Spleen (tissue), 11 donors: ENCODE measurements around the gene PTGES2. TPM values are rescaled to one million over a fixed set of nuclear protein-coding genes. Genes with fewer than 3 reads are reported as not detected.

ENCODE experiments used
- DNase-seq: peaks from one replicate; pipeline ENCODE4 v3.0.0-alpha.2; 2020
- H3K27ac ChIP-seq, 8 donors: fragments of 200-600 bp; sonication (generic) in 7 of 8; 1 replicate in 4 of 8; 2 replicates in 4 of 8; pipeline versions ENCODE4 v1.5.0 to v1.8.0; 2016 to 2021; ENCODE audit warnings: inconsistent platforms in 4 of 8, mild to moderate bottlenecking in 4 of 8, moderate library complexity in 1 of 8
- H3K27me3 ChIP-seq, 7 donors: fragments of 200-600 bp; sonication (generic) in 6 of 7; replicated peaks in 1 of 7; 1 replicate in 4 of 7; 2 replicates in 3 of 7; pipeline versions ENCODE4 v1.5.0 to v1.8.0; 2016 to 2021; ENCODE audit warnings: inconsistent platforms in 3 of 7, mild to moderate bottlenecking in 1 of 7
- H3K36me3 ChIP-seq, 6 donors: fragments of 200-600 bp; sonication (generic) in 5 of 6; 1 replicate in 4 of 6; 2 replicates in 2 of 6; pipeline versions ENCODE4 v1.5.0 to v1.8.0; 2016 to 2021; ENCODE audit warnings: inconsistent platforms in 2 of 6
- H3K4me1 ChIP-seq, 6 donors: fragments of 200-600 bp; sonication (generic) in 5 of 6; 1 replicate in 3 of 6; 2 replicates in 3 of 6; pipeline versions ENCODE4 v1.5.0 to v1.8.0; 2016 to 2021; ENCODE audit warnings: inconsistent platforms in 3 of 6
- H3K4me3 ChIP-seq, 8 donors: fragments of 200-600 bp; sonication (generic) in 7 of 8; 1 replicate in 4 of 8; 2 replicates in 4 of 8; pipeline versions ENCODE4 v1.5.0 to v1.8.0; 2016 to 2021; ENCODE audit warnings: inconsistent platforms in 4 of 8, mild to moderate bottlenecking in 4 of 8, moderate library complexity in 2 of 8
- H3K9me3 ChIP-seq, 8 donors: fragments of 200-600 bp; sonication (generic) in 7 of 8; 1 replicate in 4 of 8; 2 replicates in 4 of 8; pipeline versions ENCODE4 v1.5.0 to v1.8.0; 2016 to 2021; ENCODE audit warnings: inconsistent platforms in 4 of 8
- POLR2A ChIP-seq, 3 donors: fragments of 450-650 bp; IDR thresholded peaks; one replicate each; pipeline ENCODE4 v1.5.1; 2017; ENCODE audit warnings: antibody characterized with exemption in 3 of 3, mild to moderate bottlenecking in 1 of 3
- POLR2AphosphoS5 ChIP-seq, 3 donors: sonication (generic); formaldehyde crosslinking; IDR thresholded peaks; one replicate each; pipeline ENCODE4 v1.5.1; 2017; ENCODE audit warnings: antibody characterized with exemption in 3 of 3
- WGBS, 5 donors: extraction: QIAGEN DNeasy Blood & Tissue Kit in 3 of 5; methylation state at CpG; one replicate each; pipeline versions ENCODE4 v1.1.5 to v1.1.7; 2013 to 2018; 5-methylcytosine and 5-hydroxymethylcytosine counted together
- intact Hi-C: fragments of 100-400 bp; cut with DNase I; formaldehyde crosslinking; loops from one replicate; pipeline ENCODE4 v1.15.0; 2023; ENCODE audit warnings: low total_unique reads
- polyA plus RNA-seq, 3 donors: library from polyadenylated mRNA; stranded (reverse); fragments of 200-250 nt; gene quantifications; one replicate each; pipeline ENCODE4 v1.2.1, GENCODE V29; 2013
- total RNA-seq, 7 donors: library from RNA; depleted of rRNA in 3 of 7; stranded (reverse); fragments of >200 nt in 3 of 7; fragmentation: NEBNext Ultra II Directional in 4 of 7; extraction: Animal tissue kit (Norgen Biotek cat#: 25700) in 4 of 7; gene quantifications; one replicate each; pipeline versions ENCODE4 v1.1.0 to v1.2.1, GENCODE V29; 2016 to 2021
- TF ChIP-seq, protein P1 (sequence below), 11 experiments: fragments of 200-600 bp in 7 of 11; fragments of 450-650 bp in 4 of 11; sonication (generic) in 4 of 11; IDR thresholded peaks in 8 of 11; conservative IDR thresholded peaks in 3 of 11; 1 replicate in 7 of 11; 2 replicates in 4 of 11; pipeline versions ENCODE4 v1.4.0 to v1.8.0; 2016 to 2021; ENCODE audit warnings: antibody characterized with exemption in 11 of 11, inconsistent platforms in 4 of 11, mild to moderate bottlenecking in 1 of 11
- donor health status: healthy with polysubstance abuse.
- donor health status: DM: no; HTN: no; CAD: no; lungs with moderate emphysema.
- donor health status: DM: no; HTN: no; CAD: no.
- donor health status: Bipolar disorder and iron deficiency.
- donor health status: healthy.
- donor health status: DM: no; HTN: no; CAD: no.
- donor health status: DM: yes; HTN: yes; CAD: no.

Gene PTGES2
- total and polyA plus RNA-seq, 10 donors = 45.2 to 71.2 (median 56.5) TPM

DNA sequence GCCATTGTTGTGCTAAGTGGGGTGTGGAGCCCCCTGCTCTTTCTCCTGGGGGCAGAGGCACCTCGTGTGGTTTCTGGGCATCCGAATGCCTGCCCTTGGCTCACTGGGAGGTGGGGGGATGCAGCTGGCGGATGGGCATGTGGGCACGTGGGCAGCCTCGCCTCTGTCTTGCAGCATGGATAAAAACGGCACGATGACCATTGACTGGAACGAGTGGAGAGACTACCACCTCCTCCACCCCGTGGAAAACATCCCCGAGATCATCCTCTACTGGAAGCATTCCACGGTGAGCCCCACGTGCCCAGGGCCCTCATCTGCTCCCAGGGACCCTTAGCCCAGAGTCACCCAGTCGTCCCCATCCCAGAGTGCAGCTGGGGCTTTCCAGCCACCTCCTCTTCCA, 25.3 kb downstream of the PTGES2 start:
- H3K4me1 ChIP-seq = peaks cover 39 to 90% (median 78%) of the 10 kb centered on the region in 6 donors
- H3K27ac ChIP-seq = peak overlapping the region in 5 of 8 donors; percentile 30 to 91 (median 89)

DNA sequence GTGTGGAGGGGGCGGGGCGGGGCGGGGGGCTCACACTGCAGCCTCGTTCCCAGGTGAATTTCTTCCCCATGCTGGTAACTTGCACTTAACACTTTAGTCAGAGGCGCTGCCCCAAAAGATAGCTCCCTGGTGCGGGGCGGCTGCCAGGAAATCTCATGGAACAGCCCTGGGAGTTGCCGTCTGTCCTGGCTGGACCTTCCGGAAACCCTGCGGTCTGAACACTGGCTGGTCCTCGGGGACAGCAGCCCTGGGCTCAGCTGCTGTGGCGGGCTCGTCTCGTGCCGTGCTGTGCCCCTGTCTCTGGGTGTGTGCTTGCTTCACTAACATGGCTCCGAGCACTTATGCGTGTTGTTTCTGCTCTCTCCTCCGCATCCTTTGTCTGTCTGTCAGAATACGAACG, 25.8 kb downstream of the PTGES2 start:
- peak; percentile 78 for DNase-seq
- TF ChIP-seq POLR2AphosphoS5 (IDR thresholded peaks at IDR 0.05) (peak in 2 of 3 donors; percentile 66 to 72), POLR2A (IDR thresholded peaks at IDR 0.05) (no peak)
- Histone ChIP-seq H3K4me3 (peak overlapping the region in 1 of 8 donors; percentile 21), H3K27me3 (no peaks in the 10 kb centered on the region), H3K9me3 (no peaks in the 10 kb centered on the region), H3K36me3 (peaks cover 6 to 73% (median 57%) of the 10 kb centered on the region in 6 donors), H3K4me1 (peaks cover 40 to 94% (median 81%) of the 10 kb centered on the region in 6 donors), H3K27ac (peak overlapping the region in 5 of 8 donors; percentile 86 to 91 (median 89))
- WGBS, 5 donors = 76 to 89% (median 79%) methylated on average over 20 of the region's 20 CpGs
- intact Hi-C loops = no loop called here

More for the DNA sequence above, 25.3 kb downstream of the PTGES2 start:
- no peaks in the 10 kb centered on the region for H3K9me3 ChIP-seq
- WGBS, 5 donors = 78 to 93% (median 84%) methylated on average over 13 of the region's 13 CpGs
- H3K4me3 ChIP-seq = peak overlapping the region in 1 of 8 donors; percentile 21
- peaks cover 6 to 78% (median 62%) of the 10 kb centered on the region in 6 donors for H3K36me3 ChIP-seq
- DNase-seq = no peak
- TF ChIP-seq, protein P1, sequence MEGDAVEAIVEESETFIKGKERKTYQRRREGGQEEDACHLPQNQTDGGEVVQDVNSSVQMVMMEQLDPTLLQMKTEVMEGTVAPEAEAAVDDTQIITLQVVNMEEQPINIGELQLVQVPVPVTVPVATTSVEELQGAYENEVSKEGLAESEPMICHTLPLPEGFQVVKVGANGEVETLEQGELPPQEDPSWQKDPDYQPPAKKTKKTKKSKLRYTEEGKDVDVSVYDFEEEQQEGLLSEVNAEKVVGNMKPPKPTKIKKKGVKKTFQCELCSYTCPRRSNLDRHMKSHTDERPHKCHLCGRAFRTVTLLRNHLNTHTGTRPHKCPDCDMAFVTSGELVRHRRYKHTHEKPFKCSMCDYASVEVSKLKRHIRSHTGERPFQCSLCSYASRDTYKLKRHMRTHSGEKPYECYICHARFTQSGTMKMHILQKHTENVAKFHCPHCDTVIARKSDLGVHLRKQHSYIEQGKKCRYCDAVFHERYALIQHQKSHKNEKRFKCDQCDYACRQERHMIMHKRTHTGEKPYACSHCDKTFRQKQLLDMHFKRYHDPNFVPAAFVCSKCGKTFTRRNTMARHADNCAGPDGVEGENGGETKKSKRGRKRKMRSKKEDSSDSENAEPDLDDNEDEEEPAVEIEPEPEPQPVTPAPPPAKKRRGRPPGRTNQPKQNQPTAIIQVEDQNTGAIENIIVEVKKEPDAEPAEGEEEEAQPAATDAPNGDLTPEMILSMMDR (IDR thresholded peaks at IDR 0.05 in 8 of 11, conservative IDR thresholded peaks at IDR 0.05 in 3 of 11) = no peak
- TF ChIP-seq POLR2AphosphoS5 (IDR thresholded peaks at IDR 0.05) = no peak
- TF ChIP-seq POLR2A (IDR thresholded peaks at IDR 0.05) = no peak
- intact Hi-C loops = no loop called here
- H3K27me3 ChIP-seq = no peaks in the 10 kb centered on the region

DNA sequence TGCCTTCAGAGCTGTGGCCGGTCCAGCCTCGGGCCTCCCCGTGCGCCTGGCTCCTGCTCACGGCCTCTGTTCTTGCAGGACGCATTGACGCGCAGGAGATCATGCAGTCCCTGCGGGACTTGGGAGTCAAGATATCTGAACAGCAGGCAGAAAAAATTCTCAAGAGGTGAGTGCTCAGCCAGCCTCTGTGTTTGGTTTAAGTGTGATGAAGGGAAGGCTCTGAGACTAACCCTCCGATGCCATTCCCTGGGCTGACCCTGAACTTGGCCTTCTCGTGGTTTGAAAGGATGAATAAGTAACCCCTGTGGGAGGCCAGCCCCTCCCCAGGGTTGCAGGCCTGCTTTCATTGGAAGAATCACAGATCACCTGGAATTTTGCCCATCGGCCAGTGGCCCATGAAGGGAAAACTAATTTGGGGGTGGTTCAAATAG, 26.3 kb downstream of the PTGES2 start:
- intact Hi-C loops = no loop called here
- H3K9me3 ChIP-seq = no peaks in the 10 kb centered on the region
- H3K4me1 ChIP-seq = peaks cover 40 to 94% (median 82%) of the 10 kb centered on the region in 6 donors
- H3K36me3 ChIP-seq = peaks cover 3 to 69% (median 52%) of the 10 kb centered on the region in 6 donors
- peak; percentile 68 for DNase-seq
- H3K27me3 ChIP-seq = no peaks in the 10 kb centered on the region
- TF ChIP-seq POLR2AphosphoS5 (IDR thresholded peaks at IDR 0.05) (no peak), POLR2A (IDR thresholded peaks at IDR 0.05) (no peak)
- TF ChIP-seq, protein P1 (IDR thresholded peaks at IDR 0.05 in 8 of 11, conservative IDR thresholded peaks at IDR 0.05 in 3 of 11) = no peak
- peak overlapping the region in 7 of 8 donors; percentile 63 to 91 (median 86) for H3K27ac ChIP-seq
- 84 to 92% (median 85%) methylated on average over 12 of the region's 12 CpGs for WGBS, 5 donors
- peak overlapping the region in 1 of 8 donors; percentile 21 for H3K4me3 ChIP-seq

DNA sequence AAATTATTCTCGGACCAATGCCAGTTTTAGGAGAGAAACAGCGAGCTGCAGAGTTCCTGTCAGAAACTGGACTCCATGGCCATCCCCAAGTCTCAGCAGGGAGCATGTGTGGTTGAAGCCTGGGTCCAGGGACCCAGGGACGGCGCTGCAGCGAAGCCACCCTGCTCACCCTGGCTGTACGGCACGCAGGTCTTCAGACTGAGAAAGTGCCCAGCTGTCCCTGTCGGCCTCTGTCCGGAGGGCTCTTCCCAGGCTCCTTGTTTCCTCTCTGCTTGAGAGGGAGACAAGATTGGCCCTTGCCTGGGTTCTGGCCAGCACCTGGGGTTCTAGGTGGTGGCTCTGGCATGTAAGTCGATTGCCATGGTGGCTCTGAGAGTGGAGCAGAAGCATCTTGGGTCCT, 26.9 kb downstream of the PTGES2 start:
- peak overlapping the region in 7 of 8 donors; percentile 1 to 65 (median 38) for H3K4me3 ChIP-seq

More for the DNA sequence above, 26.9 kb downstream of the PTGES2 start:
- Histone ChIP-seq H3K4me1 (peaks cover 40 to 94% (median 88%) of the 10 kb centered on the region in 6 donors), H3K27me3 (no peaks in the 10 kb centered on the region), H3K27ac (peak overlapping the region; percentile 63 to 91 (median 86)), H3K9me3 (no peaks in the 10 kb centered on the region), H3K36me3 (peaks cover 0 to 62% (median 46%) of the 10 kb centered on the region in 6 donors)
- WGBS, 5 donors = 60 to 88% (median 73%) methylated on average over 2 to 10 of the region's 10 CpGs
- peak; percentile 59 for DNase-seq
- intact Hi-C loops = no loop called here
- TF ChIP-seq, protein P1 (IDR thresholded peaks at IDR 0.05 in 8 of 11, conservative IDR thresholded peaks at IDR 0.05 in 3 of 11) = no peak
- TF ChIP-seq POLR2AphosphoS5 (IDR thresholded peaks at IDR 0.05) (peak in 1 of 3 donors; percentile 5), POLR2A (IDR thresholded peaks at IDR 0.05) (no peak)
